ENCODE results near the gene BMP6. TPM values are rescaled to one million over a fixed set of nuclear protein-coding genes. Genes with fewer than 3 reads are reported as not detected.

BMP6 gene
- total and polyA plus RNA-seq, 2 donors (not counting 3 experiments of a cell fraction or from before 2014, with no cell fraction given) = 221 to 276 TPM

DNA sequence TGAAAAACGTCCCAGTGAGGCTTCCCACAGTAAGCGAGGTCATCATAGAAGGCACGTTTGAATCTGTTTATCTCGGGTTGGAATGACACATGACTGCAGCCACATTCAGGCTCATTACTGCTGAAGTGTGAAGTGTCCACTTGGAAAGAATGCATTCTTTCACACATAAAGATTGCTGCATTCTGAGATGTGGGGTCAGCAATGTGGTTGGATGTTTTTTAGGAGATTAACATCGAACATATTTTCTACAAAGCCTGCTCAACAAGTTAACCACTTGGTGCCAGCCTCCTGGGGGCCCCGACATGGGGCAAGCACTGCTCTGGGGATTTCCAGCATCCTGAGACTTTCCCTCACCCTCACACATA, 79.9 kb downstream of the BMP6 start:
- no peak for FAIRE-seq
- no peak overlapping the region for H3K4me2 ChIP-seq (ENCODE audit: insufficient read depth, low read length)
- H3K36me3 ChIP-seq (ENCODE audit: control insufficient read depth in 2 of 2, extremely low read depth in 1 of 2, insufficient read depth in 2 of 2, low read length in 2 of 2) = peaks cover 19 to 22% of the 10 kb centered on the region in 2 experiments
- no TSS peak for BruUV-seq (replicated peaks)
- dilution Hi-C loops (cut with MboI; ENCODE audit: extremely low pct_ligation_motif_present, low sequenced_read_pairs) (no loop called here), intact Hi-C loops (cut with micrococcal nuclease) (no loop called here)
- no peak overlapping the region for H3K4me3 ChIP-seq (replicated peaks in 1 of 3; ENCODE audit: insufficient read depth in 1 of 3, low read depth in 1 of 3, low read length in 3 of 3)
- H3K27me3 ChIP-seq (ENCODE audit: control insufficient read depth in 2 of 2, insufficient read depth in 2 of 2, low read length in 2 of 2) = no peaks in the 10 kb centered on the region
- peaks cover 44% of the 10 kb centered on the region for H3K4me1 ChIP-seq (ENCODE audit: control insufficient read depth, extremely low read depth, insufficient read depth, low read length)
- H3K79me2 ChIP-seq (ENCODE audit: control insufficient read depth, insufficient read depth, low read length) = peaks cover 97% of the 10 kb centered on the region
- H3K9ac ChIP-seq (replicated peaks; ENCODE audit: extremely low read depth, insufficient read depth, low read length) = no peak overlapping the region
- ChIA-PET CTCF (interaction anchor here (1.3 kb wide), 1 partner anchor 41 kb away, joined by 3 read pairs; no protein-coding TSS in a partner anchor), POLR2A (no interaction called here)
- TF ChIP-seq POLR2AphosphoS5 (IDR thresholded peaks at IDR 0.05; ENCODE audit: insufficient read depth, low read depth, low read length) (no peak), JUN (IDR thresholded peaks at IDR 0.05; ENCODE audit: borderline replicate concordance, insufficient read depth, insufficient read length, low read depth) (no peak), FOS (IDR thresholded peaks at IDR 0.05; ENCODE audit: borderline replicate concordance, insufficient read depth, low read length) (no peak), MYC (IDR thresholded peaks at IDR 0.05; ENCODE audit: low read depth, low read length) (no peak), POLR2A (IDR thresholded peaks at IDR 0.05; ENCODE audit: low read depth, low read length) (no peak), GATA2 (IDR thresholded peaks at IDR 0.05; ENCODE audit: insufficient read depth, insufficient read length, low read depth, low read length) (no peak), EZH2 (IDR thresholded peaks at IDR 0.05; ENCODE audit: borderline replicate concordance, low read depth, low read length, severe bottlenecking) (no peak)
- TF ChIP-seq, protein P1, sequence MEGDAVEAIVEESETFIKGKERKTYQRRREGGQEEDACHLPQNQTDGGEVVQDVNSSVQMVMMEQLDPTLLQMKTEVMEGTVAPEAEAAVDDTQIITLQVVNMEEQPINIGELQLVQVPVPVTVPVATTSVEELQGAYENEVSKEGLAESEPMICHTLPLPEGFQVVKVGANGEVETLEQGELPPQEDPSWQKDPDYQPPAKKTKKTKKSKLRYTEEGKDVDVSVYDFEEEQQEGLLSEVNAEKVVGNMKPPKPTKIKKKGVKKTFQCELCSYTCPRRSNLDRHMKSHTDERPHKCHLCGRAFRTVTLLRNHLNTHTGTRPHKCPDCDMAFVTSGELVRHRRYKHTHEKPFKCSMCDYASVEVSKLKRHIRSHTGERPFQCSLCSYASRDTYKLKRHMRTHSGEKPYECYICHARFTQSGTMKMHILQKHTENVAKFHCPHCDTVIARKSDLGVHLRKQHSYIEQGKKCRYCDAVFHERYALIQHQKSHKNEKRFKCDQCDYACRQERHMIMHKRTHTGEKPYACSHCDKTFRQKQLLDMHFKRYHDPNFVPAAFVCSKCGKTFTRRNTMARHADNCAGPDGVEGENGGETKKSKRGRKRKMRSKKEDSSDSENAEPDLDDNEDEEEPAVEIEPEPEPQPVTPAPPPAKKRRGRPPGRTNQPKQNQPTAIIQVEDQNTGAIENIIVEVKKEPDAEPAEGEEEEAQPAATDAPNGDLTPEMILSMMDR (IDR thresholded peaks at IDR 0.05; ENCODE audit: extremely low read depth in 1 of 2, insufficient read depth in 1 of 2, low read depth in 1 of 2, low read length in 2 of 2) = no peak
- TF ChIP-seq, protein P2, sequence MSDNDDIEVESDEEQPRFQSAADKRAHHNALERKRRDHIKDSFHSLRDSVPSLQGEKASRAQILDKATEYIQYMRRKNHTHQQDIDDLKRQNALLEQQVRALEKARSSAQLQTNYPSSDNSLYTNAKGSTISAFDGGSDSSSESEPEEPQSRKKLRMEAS (IDR thresholded peaks at IDR 0.05; ENCODE audit: insufficient read depth, insufficient read length) = no peak
- DNase-seq (ENCODE audit: low read depth, low spot score) = peak; percentile 46
- peaks cover 23% of the 10 kb centered on the region for H4K20me1 ChIP-seq (replicated peaks; ENCODE audit: control insufficient read depth, extremely low read depth, insufficient read depth, low read length)
- H2AFZ ChIP-seq (ENCODE audit: low read depth, low read length) = no peak overlapping the region
- peak overlapping the region; percentile 24 for H3K27ac ChIP-seq (ENCODE audit: insufficient read depth, low read depth, low read length)
- H3K9me1 ChIP-seq (replicated peaks; ENCODE audit: control insufficient read depth, extremely low read depth, insufficient read depth, low read length) = peaks cover 4% of the 10 kb centered on the region
- no peaks in the 10 kb centered on the region for H3K9me3 ChIP-seq (replicated peaks; ENCODE audit: control insufficient read depth, insufficient read depth, low read length)

Data from endothelial cell of umbilical vein (primary cell).